NCI-H1105 treated with DMSO at 0.1 percent for 48 hours (cell line): ENCODE measurements around the gene RTN4RL1.

Experiments used
- DNase-seq: peaks from one replicate; lab custom pipeline; 2025; lab: John Stamatoyannopoulos, UW

RTN4RL1 gene

DNA sequence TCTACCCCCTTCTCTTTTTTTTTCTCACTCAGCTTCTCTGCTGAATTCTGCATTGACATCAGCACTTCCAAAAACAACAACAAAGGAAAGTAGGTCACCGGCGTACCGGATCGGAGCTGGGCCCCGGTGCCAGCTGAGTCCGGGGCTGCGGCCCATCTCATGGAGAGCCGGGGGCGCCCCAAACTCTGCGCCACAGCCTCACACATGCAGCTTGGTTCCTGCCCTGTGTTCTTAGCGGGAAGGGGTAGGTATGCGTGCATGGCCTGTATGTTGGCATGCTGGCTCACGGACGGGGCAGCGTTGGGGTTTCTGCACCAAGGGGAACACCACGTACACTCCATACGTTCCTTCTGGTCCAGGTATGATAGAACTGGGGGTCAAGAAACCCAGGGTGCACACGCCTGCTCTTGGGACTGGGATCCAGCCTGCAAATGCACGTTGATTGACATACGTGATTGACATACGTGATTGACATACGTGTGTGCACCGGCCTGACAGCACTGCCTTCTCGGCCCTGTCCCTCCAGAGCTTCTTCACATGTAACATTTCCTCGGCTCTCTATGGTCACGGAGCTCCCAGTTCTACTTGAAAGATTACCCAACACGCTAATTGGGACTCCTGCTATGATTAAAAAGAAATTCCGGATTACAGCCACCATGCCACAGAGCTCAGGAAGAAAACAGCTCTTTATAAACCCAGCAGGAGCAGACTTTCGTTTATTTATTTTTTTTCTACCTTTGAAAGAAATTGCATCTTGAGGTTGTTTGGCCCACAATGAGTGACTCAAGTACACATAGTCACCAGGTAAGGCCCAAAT is 106.6 kb downstream of the RTN4RL1 start:
- no peak for DNase-seq

DNA sequence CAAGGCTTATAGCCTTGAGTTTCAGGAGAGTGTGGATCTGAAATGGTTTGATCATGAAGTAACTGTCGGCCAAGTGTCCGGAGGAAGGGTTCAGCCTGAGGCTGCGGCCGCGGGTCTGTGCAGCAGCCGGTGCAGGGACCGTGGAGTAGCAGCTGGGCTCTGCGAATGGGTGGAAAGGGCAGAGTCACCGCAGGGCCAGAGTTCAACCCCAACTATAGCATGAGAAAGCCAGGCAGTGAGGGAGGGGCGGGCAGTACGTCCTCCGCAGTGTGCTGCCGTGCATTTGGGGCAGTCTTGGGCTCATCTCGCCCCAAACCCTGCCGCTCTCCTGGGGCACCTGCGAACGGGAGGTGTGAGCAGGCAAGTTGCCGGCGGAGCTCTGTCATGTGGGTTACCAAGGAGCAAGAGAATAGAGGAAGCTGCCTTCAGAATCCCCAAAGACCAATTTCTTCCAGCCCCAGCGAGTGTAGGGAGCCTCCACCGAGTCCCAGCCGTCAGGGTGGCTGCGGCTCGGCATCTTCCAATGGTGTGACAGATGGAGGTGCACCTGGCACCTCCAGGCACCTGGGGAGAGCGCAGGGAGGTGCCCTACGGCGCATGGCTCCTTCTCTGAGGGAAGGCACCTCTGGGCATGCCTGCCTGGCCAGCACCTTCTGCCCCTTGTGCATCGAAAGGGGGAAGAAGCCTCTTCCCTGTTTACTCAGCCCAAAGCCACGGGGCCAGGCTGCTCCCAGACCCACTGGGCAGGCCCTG is 108.0 kb downstream of the RTN4RL1 start:
- no peak for DNase-seq

DNA sequence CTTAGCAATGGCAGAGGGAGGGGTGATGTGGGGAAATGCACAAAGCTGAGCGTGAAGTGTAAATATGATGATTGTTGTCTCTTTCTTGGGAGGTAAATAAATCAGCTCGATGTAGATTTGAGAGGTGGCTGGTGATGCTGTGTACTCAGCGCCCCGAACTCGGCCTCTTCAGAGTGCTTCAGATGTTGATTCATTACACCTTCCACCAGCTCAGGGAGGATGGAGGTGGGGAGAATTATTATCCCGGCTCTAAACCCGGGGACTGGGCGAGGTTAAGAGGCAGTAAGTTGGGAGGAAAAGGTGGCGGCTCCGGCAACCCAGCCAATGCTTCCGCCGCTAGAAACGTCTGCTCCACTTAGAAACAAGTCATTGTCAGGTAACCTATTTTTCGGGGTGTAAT is 108.8 kb downstream of the RTN4RL1 start:
- DNase-seq: no peak

DNA sequence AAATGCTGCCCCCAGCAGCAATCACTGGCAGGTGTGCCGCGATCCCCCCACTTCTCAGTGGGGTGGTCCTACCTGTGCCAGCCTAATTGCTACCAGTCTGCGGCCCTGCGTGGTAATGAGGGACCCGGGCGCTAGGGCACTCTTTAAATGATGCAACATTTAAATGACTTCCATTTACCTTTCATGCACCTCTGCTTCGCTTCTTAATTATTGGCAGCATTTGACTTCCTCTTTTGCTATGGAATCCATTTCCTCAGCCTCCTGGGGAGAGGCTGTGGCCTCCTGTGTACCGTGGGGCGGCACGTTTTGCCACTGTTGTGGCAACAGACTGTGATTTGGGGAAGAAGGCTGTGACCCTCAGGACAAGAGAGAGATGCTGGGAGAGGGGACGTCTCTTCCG is 109.2 kb downstream of the RTN4RL1 start:
- no peak for DNase-seq

DNA sequence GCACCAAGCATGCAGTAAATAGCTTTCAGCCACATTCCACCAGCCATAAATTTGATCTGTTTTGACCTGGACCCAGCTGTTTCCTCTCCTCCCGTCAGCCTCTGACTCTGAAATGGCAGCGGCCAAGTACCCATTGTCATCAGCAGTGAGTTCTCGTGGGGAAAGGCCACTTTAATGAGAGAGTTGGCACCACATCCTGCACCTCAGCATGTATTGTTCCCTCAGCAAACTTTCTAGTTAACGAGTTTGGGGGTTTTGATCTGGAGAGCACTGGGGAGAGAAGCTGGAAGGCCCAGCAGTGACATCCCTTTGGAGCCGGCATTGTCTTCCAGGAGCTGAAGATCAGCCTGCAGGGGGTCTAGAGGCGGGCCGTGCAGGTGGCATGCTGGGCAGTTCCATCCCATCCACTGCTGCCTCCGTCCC is 110.5 kb downstream of the RTN4RL1 start:
- DNase-seq: no peak

DNA sequence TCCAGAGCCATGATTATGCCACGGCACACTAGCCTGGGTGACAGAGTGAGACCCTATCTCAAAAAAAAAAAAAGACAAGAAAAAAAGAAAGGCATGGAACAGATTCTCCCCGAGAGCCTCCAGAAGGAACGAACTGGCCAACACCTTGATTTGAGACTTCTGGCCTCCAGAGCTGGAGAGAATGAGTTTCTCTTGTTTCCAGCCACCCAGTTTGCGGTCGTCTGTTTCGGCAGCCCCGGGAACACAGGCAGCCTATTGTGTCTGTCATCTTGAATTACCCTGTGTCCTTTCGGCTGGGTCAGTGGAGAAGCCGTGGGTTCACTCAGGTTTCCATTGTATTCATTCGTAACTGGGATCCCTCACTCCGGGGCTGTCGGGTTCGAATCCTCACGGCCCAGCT is 111.4 kb downstream of the RTN4RL1 start:
- no peak for DNase-seq

DNA sequence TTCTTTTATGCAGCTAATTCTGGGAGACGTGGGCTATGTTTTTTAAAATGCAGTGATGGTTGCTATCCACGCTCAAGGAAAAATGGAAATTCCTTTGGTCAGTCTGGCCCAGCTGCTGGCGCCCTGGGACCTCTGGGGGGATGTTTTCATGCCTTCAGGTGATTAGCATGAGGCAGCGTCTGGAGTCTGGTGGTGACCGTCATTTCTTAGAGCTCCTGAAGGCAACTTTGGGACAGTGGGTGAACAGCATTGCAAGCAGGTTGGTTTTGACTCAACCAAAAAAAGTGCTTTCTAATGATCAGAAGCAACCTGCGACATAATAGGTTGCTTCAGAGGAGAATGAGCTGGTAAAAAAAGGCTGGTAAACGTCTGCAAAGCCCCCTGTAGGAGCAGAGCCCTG is 113.0 kb downstream of the RTN4RL1 start:
- DNase-seq: no peak

DNA sequence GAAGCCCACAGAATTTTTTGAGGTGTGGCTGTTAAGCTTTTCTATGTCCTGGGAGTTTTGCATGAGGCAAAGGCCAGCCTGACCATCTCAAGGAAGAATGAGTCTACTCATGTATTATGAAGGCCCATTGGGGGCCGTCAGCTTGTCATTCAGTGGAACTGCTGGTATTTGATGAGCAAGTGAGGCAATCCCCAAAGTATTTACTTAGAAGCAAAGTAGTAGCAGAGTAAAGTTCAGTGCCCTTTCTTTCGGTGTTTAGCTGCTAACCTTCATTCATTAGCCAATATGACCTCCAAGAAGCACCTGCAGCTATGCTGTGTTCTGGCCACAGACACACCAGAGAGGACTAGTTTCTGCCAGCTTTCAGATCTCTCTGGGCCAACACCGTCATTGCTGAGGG is 115.1 kb downstream of the RTN4RL1 start:
- no peak for DNase-seq

DNA sequence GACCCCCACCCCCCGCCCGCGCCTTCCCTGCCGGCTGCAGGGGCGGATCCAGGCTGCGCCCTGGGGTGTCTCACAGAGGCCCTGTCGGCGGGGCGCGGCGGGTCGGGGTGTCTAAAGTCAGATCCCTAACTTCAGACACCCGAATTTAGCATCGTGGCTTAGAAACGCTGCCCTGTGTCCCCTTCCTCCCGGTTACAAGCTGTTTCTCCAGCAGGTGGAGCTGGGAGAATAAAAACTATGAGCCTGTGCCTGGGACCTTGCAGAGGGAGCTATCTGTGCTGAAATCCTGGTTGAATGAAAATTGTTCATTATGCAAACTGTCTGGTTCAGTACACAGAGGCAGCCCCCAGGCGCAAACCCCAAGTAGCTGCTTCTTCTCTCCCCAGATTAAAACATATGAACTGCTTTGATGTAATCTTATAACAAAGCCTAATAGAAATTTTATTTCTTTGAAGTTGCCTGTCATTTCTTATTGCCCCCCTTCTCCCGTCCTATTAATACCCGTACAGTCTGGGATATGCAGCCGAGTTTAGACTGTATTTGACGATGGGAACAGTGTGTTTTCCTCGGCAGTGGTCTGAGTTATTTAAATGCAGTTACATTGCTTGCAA is 116.3 kb downstream of the RTN4RL1 start:
- peak; percentile 48 for DNase-seq

DNA sequence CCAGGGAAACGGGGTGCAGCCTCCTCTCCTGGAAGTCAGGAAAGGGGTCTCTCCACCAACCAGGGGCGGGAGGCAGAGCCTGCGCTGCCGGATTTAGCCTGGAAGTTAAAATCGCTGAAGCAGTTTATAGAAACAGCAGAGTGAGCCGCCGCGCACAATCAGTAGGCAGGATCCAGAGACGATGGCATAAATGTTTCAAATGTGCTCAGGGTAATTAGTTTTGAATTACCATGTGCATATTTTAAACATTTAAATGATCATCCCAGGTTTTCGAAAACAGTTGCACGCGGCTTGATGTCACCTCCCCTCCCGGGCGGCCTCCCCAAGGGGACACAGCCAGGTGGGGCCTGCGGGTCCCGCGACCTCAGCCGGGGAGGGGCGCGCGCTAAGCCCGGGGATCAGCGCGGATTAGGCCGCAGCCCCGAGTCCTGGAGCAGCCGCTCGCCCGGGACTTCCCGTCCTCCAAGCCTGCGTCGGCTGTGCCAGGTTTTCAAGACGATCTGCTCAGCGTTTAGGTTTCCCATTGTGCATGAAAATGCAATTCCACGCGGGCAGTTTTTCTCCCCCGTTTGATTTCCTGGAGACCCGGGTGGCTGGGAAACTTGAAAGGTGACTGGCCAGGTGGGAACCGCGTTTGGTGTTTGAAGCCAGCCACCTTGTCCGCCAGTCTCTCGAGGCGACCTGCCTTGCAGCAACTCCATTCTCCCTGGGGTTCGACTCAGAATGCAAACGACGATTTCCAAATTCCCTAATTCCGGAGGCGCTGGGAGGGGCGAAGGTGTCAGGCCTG is 117.0 kb downstream of the RTN4RL1 start:
- DNase-seq: no peak

DNA sequence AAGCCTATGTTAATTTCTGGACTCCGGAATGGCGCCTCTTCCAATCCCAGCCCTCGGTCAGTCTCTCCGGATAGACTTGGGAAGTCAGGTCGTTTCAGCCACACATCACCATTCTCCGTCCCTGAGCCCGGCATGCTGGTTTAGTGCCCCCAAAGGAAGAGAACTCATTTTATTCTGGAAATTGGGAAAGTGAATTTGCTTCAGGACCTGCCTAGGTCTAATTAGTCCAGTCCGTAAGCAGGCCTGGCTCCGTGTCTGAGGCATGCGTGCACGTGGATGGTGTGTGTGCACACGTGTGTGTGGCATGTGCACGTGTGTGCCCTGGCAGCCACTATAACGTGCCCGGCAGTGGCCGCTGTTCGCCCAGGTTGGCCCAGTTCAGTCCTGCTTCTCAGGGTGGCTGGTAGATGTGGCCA is 117.9 kb downstream of the RTN4RL1 start:
- no peak for DNase-seq

DNA sequence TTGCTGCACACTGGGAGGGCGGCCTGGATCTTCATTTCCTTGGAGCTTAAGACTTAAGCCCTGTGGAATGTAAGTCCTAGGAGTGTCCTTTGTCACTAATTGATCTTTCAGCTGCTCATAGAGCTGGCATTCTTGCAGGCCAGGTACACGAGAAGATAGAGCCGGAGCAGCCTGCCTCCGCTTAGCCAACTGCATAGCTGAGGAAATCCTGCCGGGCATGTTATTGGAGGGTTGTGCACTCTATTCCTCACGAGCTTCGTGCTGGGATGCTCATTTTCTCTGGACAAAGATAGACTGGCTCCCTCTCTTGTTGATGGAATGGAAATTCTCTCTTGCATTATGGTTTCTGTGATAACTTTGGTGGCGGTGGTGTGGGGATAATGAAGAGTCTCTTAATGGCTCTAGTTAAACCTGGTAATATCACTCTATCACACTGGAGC is 118.5 kb downstream of the RTN4RL1 start:
- DNase-seq: no peak

DNA sequence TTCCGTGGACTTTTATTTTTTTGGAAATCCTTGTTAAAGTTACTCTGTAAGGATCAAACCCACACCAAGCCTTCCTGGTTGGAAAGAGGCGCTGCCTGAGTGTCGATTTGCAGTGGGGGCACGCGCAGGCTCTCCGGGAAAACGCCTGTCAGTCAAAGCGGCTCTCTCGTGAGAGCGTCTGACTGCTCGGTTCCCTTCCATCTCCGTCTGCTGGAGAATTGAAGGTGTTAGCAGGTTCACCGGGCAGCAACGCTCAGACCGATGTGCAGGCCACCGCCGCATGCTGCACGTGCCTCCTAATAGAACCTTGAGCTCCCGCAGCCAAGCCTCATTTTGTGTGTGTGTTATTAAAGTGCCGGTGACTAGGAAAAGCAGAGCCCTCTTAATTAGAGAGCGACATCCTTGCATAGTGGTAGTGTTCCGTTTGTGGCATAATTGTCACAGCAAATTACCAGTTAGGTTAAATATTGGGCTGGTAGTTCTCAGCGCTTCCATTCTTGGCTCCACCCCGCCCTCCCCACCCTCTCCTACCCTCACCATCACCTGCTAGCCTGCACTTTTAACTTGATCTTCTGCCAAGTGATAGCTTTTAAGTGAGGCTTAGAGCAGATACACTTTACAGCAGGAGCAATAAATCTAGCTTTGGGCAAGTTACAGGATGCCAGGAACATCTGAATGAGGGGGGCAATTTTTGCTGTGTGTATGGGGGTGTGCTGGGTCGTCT is 119.8 kb downstream of the RTN4RL1 start:
- DNase-seq: peak; percentile 89

DNA sequence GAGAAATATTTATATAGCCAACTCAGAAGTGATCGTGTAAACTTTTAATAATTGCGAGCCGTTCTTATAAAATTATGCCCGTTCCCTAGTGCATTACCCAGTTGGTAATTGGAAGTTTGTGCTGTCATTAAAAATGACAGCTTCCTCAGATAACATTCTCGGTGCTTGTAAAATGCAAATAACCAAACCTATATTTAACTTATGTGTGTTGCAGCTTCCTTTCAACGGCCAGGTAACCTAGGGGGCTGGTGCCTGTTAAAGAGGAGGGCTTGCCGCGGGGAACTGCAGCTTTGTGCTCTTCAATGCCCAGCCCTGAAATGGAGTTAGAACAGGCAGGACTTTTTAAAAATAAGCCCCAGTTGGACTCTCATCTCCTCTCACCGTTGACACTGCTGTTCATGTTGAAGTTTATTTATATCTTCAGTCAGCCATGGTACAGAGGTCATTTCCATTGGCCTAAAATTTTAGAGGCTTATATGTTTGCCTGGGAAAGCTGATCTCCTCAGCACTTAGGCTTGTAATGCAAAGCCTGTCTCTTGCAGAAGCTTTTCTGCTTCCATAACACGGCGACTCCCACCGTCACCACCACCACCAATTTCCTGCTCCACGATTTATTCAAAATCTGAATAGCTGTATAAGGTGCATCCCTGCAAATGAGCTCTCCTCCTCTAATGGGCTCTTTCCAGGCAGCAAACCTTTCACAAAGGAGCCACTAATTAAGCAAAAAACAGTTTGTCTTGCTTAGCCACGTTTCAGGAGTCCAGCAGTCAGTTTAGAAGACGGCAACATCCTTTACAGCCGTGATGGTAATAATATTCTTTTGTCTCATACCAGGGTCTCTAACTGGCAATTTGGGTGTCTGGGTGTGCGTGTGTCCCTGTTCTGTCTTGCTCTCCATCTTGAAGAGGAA is 120.6 kb downstream of the RTN4RL1 start:
- DNase-seq: peak; percentile 45

DNA sequence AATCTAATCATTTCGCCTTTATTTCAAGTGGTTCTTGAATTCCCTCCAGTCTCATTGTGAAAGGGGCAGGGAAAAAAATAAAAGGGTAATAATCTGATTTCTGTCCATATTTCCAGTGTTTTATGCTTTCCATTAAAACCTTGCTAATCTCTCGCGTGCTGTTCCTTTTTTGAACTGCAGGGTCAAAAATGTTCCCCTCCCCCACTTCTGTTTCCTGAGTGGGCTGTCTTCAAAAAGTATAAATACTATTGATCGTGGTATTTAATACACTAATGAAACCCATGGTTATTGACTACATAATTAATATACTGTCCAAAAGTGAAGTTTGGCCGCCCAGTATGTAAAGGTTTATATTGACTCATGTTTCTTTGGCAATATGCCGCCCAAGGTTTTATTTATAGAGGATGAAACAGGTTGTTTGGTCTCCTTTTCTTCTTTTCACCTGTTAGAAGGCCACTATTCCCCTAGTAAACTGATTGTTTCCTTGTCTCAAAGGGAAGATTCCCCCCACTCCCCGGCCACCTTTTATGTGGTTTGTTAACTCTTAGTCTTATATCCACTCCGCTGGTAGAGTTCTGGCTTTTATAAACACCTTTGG is 125.6 kb downstream of the RTN4RL1 start:
- no peak for DNase-seq

DNA sequence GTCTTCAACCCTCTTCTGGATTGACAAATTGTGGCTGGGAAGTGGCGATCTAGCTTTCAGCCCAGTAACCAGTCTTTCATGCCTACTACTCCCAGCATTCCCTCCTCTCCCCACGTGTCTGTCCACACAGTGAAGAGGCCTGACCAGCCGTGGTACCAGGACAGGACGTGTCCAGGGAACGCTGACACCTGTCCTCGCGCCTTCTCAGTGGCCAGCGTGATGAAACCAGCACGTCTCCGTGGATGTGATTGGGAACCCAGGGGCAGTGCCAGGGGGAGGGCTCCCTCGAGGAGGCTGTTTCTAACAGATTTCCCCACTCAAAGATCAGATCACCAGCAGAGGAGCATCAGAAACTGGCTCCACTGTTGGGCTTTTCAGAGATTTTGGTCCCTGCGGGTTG is 126.3 kb downstream of the RTN4RL1 start:
- no peak for DNase-seq

DNA sequence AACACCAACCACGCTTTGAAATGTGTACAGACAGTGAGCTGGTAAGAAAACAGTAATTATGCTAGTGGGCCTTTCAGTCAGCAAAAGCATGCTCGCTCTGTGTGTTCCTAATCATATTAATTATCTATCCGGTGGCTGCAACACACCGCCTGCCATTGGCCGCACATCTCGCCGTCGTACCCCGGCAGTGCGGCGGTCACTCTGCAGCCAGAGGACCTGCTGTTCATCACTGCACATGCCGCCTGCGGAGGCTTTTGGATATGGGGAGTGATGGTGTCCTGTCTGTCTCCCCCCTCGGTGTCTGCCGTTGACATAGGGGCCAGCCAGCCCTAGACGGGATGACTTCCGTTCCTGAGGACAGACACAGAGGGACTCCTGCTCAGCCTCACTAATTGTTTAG is 126.8 kb downstream of the RTN4RL1 start:
- no peak for DNase-seq

DNA sequence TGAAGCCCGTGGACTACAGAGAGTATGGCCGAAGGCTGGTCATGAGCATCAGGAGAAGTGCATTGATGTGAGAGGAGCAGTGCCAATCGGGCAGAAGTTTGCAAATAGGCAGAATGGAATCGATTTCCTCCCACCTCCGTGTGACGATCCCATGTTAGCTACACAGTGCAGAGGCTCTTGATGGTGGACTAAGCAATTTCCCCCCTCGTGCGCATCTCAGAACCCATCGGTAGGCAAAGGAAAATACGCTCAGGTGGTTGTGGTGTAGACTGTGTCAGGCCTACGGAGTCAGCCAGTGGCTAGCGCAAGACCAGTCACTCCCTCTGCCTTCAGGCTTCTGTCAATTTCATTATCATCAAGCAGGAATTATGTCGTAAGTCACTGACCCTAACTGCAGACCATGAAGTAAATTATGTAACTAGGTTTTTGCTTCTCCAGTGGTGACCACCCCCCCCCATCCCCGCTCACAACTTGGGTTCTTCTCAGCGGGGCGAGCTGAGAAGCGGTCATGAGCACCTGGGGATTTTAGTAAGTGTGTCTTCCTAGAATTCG is 128.0 kb downstream of the RTN4RL1 start:
- DNase-seq: no peak

DNA sequence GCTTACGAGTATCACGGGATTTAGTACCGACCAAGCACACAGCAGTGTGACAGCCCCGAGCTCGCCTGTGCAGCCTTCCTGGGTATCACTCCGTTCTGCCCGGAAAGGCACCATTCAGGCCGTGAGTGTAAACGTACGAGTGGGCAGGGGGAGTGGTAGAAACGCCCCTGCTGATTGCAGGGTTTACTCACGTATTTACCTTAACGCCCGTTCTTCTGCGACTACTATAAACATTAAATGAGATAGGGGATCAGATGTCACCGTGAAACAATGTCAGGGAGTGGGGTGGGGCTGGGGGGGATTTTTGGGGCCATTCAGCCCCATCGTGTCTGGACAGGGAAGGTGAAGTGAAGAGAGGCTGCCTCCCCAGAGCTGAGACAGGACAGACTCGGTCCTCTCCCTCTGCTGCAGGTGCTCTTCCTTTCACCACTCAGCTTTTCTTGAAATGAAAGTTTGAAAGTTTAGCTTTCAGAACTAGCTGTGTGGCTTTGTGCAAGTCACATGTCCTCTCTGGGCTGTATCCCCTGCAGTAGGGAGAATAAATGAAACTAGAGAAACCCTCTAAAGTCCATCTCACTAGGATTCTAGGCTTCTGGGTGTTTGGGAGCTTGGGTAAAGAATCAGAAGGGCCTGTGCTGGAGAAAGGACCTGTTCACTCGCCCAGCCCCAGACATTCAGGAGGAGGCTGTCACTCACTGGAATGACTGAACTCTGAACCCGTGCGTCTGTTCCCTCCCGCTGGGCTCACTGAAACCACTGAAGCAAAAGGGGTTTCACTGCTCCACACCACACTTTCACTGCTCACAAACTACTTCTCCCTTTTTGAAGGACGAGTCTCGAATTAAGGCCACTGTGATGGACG is 128.7 kb downstream of the RTN4RL1 start:
- DNase-seq: no peak
